ENCODE measurements around the gene MCF2L.

DNA sequence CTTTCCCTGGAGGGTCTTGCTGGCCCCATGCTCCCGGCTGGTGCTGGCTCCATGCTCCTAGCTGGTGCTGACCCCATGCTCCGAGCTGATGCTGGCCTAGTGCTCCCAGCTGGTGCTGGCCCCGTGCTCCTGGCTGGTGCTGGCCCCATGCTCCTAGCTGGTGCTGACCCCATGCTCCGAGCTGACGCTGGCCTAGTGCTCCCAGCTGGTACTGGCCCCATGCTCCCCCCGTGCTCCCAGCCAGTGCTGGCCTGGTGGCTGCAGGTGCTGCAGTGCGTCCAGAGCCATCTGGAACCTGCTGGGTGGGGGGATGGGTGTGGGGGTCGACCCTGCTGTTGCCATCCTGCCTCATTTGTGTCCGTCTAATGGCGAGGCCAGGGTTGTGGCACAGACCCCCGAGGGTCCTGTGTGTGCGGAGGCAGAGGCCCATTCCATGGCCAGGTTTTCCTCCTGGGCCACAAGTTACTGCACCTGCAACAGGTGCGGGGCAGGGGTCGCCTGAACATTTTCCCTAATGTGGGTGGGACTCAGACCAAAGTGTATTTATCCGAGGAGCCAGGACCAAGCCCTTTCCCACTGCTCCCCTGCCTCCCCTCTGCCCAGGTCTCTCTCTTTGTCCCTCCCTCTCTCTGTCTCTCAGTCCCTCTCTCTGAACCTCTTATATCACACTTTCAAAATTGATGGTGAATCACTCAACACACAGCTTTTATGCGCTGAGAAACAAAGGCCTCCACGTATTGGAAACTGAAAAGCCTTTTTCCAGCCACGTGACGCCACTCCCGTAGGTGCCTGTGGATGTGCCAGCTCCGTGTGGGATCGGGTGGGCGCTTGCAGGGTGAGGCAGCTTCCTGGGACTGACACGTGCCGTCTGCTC, 45.1 kb downstream of the MCF2L start:
- TF ChIP-seq POLR2AphosphoS5 (IDR thresholded peaks at IDR 0.05; ENCODE audit: low read length), result no peak
- TF ChIP-seq SIX5 (IDR thresholded peaks at IDR 0.05; ENCODE audit: low read depth, low read length, severe bottlenecking), result no peak
- TF ChIP-seq, protein P1, sequence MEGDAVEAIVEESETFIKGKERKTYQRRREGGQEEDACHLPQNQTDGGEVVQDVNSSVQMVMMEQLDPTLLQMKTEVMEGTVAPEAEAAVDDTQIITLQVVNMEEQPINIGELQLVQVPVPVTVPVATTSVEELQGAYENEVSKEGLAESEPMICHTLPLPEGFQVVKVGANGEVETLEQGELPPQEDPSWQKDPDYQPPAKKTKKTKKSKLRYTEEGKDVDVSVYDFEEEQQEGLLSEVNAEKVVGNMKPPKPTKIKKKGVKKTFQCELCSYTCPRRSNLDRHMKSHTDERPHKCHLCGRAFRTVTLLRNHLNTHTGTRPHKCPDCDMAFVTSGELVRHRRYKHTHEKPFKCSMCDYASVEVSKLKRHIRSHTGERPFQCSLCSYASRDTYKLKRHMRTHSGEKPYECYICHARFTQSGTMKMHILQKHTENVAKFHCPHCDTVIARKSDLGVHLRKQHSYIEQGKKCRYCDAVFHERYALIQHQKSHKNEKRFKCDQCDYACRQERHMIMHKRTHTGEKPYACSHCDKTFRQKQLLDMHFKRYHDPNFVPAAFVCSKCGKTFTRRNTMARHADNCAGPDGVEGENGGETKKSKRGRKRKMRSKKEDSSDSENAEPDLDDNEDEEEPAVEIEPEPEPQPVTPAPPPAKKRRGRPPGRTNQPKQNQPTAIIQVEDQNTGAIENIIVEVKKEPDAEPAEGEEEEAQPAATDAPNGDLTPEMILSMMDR (IDR thresholded peaks at IDR 0.05 in 2 of 3, conservative IDR thresholded peaks at IDR 0.05 in 1 of 3; ENCODE audit: control insufficient read depth in 2 of 3, extremely low read depth in 1 of 3, insufficient read depth in 1 of 3, low read depth in 3 of 3, low read length in 3 of 3), result no peak
- TF ChIP-seq EP300 (IDR thresholded peaks at IDR 0.05; ENCODE audit: borderline replicate concordance in 1 of 2, control insufficient read depth in 1 of 2, low read depth in 2 of 2, low read length in 2 of 2), result no peak
- TF ChIP-seq KDM1A (IDR thresholded peaks at IDR 0.05; ENCODE audit: borderline replicate concordance), result no peak
